Measurements from ENCODE around the gene ZNF580.

The ZNF580 gene

DNA sequence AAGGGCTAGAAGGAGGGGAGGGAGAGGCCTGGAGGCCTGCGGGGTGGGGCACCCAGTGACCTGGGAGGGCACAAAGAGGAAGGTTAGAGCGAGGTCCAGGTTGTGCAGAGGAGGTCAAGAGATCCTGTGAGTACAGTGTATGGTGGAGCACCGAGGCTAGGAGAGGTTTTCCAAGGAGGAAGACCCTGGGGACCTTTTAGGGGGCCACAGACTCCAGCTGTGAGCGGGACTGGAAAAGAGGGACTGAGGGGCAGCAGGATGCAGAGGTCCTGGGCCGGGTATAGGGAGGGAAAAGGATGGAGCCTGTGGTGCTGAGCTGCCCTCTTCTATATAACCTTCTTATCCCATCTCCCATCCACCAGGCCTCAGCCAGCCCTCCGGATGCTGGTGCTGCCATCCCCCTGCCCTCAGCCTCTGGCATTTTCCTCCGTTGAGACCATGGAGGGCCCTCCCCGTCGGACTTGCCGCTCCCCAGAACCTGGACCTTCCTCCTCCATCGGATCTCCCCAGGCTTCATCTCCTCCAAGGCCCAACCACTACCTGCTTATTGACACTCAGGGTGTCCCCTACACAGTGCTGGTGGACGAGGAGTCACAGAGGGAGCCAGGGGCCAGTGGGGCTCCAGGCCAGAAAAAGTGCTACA lies 3.5 kb downstream of the ZNF580 start:
- Histone ChIP-seq H3K36me3 (ENCODE audit: low read depth) (peaks cover 17% of the 10 kb centered on the region), H3K27ac (ENCODE audit: poor library complexity, severe bottlenecking) (peak overlapping the region; percentile 89), H3K4me1 (ENCODE audit: insufficient read depth, poor library complexity, severe bottlenecking) (no peaks in the 10 kb centered on the region), H3K9me3 (ENCODE audit: severe bottlenecking) (no peaks in the 10 kb centered on the region), H3K27me3 (ENCODE audit: insufficient read depth, poor library complexity, severe bottlenecking) (no peaks in the 10 kb centered on the region), H3K4me3 (ENCODE audit: severe bottlenecking) (peak overlapping the region; percentile 47)
- DNase-seq (ENCODE audit: low spot score) (no peak), ATAC-seq (ENCODE audit: low read depth) (no peak)
- TF ChIP-seq, protein P1, sequence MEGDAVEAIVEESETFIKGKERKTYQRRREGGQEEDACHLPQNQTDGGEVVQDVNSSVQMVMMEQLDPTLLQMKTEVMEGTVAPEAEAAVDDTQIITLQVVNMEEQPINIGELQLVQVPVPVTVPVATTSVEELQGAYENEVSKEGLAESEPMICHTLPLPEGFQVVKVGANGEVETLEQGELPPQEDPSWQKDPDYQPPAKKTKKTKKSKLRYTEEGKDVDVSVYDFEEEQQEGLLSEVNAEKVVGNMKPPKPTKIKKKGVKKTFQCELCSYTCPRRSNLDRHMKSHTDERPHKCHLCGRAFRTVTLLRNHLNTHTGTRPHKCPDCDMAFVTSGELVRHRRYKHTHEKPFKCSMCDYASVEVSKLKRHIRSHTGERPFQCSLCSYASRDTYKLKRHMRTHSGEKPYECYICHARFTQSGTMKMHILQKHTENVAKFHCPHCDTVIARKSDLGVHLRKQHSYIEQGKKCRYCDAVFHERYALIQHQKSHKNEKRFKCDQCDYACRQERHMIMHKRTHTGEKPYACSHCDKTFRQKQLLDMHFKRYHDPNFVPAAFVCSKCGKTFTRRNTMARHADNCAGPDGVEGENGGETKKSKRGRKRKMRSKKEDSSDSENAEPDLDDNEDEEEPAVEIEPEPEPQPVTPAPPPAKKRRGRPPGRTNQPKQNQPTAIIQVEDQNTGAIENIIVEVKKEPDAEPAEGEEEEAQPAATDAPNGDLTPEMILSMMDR (IDR thresholded peaks at IDR 0.05; ENCODE audit: poor library complexity, severe bottlenecking), result no peak

DNA sequence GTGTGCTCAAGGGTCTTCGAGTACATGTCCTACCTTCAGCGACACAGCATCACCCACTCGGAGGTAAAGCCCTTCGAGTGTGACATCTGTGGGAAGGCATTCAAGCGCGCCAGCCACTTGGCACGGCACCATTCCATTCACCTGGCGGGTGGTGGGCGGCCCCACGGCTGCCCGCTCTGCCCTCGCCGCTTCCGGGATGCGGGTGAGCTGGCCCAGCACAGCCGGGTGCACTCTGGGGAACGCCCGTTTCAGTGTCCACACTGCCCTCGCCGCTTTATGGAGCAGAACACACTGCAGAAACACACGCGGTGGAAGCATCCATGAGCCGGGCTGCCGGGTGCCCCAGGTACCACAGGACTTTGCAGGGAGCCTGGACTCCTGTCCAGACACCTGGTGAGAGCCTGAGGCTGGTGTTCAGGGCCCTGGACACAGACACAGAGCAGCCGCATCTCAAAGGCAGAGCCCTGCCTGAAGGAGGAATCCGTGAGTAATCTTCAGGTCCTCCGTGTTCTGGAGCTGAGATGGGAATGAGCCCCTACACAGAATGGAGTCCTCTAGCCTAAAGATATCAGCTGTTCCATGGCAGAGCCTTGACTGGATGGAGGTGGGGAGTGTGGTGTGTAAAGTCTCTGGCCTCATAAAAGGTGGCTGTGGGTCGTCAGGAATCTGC lies 4.2 kb downstream of the ZNF580 start:
- no peak for ATAC-seq (ENCODE audit: low read depth)
- Histone ChIP-seq H3K27ac (ENCODE audit: poor library complexity, severe bottlenecking) (peak overlapping the region; percentile 89), H3K4me3 (ENCODE audit: severe bottlenecking) (peak overlapping the region; percentile 47), H3K36me3 (ENCODE audit: low read depth) (peaks cover 17% of the 10 kb centered on the region), H3K9me3 (ENCODE audit: severe bottlenecking) (no peaks in the 10 kb centered on the region), H3K4me1 (ENCODE audit: insufficient read depth, poor library complexity, severe bottlenecking) (no peaks in the 10 kb centered on the region), H3K27me3 (ENCODE audit: insufficient read depth, poor library complexity, severe bottlenecking) (no peaks in the 10 kb centered on the region)
- TF ChIP-seq, protein P1 (IDR thresholded peaks at IDR 0.05; ENCODE audit: poor library complexity, severe bottlenecking), result no peak
- no peak for DNase-seq (ENCODE audit: low spot score)

DNA sequence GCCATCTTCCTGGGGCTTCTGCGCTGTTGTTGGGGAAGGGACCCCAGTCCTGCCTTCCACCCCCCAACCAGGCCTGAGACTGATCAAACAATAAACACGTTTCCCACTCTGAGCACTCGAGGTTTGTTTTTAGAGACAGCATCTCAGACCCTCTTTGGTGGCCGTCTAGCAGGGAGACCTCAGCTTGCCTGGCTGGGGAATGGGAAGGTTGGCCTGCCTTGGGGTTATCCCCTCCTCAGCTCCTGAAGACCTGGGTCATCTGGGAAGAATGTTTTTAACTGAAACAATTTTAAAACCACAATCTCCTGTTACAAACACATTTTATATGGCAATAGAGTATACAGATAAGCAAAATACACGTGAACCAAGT lies 4.7 kb downstream of the ZNF580 start:
- H3K9me3 ChIP-seq (ENCODE audit: severe bottlenecking), result no peaks in the 10 kb centered on the region
- no peaks in the 10 kb centered on the region for H3K4me1 ChIP-seq (ENCODE audit: insufficient read depth, poor library complexity, severe bottlenecking)
- no peak overlapping the region for H3K27ac ChIP-seq (ENCODE audit: poor library complexity, severe bottlenecking)
- peaks cover 17% of the 10 kb centered on the region for H3K36me3 ChIP-seq (ENCODE audit: low read depth)
- TF ChIP-seq, protein P1 (IDR thresholded peaks at IDR 0.05; ENCODE audit: poor library complexity, severe bottlenecking), result no peak
- DNase-seq (ENCODE audit: low spot score) (no peak), ATAC-seq (ENCODE audit: low read depth) (no peak)
- H3K27me3 ChIP-seq (ENCODE audit: insufficient read depth, poor library complexity, severe bottlenecking), result no peaks in the 10 kb centered on the region
- no peak overlapping the region for H3K4me3 ChIP-seq (ENCODE audit: severe bottlenecking)

DNA sequence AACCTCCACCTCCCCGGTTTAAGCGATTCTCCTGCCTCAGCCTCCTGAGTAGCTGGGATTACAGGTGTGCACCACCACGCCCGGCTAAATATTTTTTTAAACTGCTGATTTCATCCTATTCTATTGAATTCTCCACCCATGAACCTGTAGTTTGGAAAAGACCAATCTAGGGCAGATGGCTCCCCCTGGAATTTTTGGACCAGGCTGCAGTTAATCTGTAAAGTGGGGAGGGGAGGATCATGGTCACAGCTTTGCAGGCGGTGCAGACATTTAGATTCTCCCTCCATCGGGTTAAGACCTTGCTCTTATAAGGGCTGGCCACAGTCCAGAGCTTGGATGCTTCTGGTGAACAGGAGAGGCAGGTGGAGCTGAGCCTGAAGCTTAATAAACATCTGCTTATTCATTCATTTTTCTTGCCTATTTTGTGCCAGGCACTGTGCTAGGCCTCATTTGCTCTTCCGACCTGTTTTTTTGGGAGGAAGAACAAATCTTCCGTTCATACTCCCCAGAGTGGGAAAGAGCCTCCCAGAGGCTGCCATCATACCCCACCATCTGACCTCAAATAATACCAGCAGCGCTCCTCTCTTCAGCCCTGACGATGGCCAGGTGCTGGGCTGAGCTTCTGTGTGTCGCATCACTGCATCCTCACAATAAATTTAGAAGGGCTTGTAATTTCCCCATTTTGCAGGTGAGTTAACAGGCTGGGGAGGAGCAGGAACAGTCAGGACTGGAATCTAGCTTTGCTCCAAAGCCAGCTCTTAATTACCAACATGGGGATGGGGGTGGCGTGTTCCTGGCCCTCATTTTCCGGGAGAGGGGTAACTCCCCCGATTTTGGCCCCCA lies 6.3 kb downstream of the ZNF580 start:
- peak overlapping the region; percentile 66 for H3K27ac ChIP-seq (ENCODE audit: poor library complexity, severe bottlenecking)
- H3K9me3 ChIP-seq (ENCODE audit: severe bottlenecking), result no peaks in the 10 kb centered on the region
- peaks cover 17% of the 10 kb centered on the region for H3K36me3 ChIP-seq (ENCODE audit: low read depth)
- peak overlapping the region; percentile 76 for H3K4me3 ChIP-seq (ENCODE audit: severe bottlenecking)
- TF ChIP-seq, protein P1 (IDR thresholded peaks at IDR 0.05; ENCODE audit: poor library complexity, severe bottlenecking), result no peak
- no peak for ATAC-seq (ENCODE audit: low read depth)
- no peaks in the 10 kb centered on the region for H3K4me1 ChIP-seq (ENCODE audit: insufficient read depth, poor library complexity, severe bottlenecking)
- no peak for DNase-seq (ENCODE audit: low spot score)
- no peaks in the 10 kb centered on the region for H3K27me3 ChIP-seq (ENCODE audit: insufficient read depth, poor library complexity, severe bottlenecking)

Measured in RWPE2 (cell line).